Heart left ventricle (tissue), 16 donors: ENCODE data around the gene LRRC53. TPM values are rescaled to one million over a fixed set of nuclear protein-coding genes. Genes with fewer than 3 reads are reported as not detected.
A peak's percentile ranks its signal among the peaks of the same experiment; 100 is the strongest.

Experiments
- ATAC-seq, 4 donors: fragments of 200-7000 bp; cut with Tn5 transposase; one replicate each; pipeline ENCODE4 v1.9.1; 2020 to 2022; ENCODE audit warnings: moderate library complexity in 4 of 4, mild to moderate bottlenecking in 3 of 4, moderate number of reproducible peaks in 1 of 4
- DNase-seq, 5 donors: peaks; one replicate each; pipeline ENCODE4 v3.0.0-alpha.2; 2020
- H3K27ac ChIP-seq, 12 donors: fragments of 200-600 bp; sonication (generic) in 4 of 12; one replicate each; pipeline versions ENCODE4 v1.5.0 to v1.8.0; 2016 to 2022; ENCODE audit warnings: mild to moderate bottlenecking in 2 of 12
- H3K27me3 ChIP-seq, 9 donors: fragments of 200-600 bp; sonication (generic) in 2 of 9; one replicate each; pipeline versions ENCODE4 v1.5.1 to v1.8.0; 2016 to 2022; ENCODE audit warnings: mild to moderate bottlenecking in 3 of 9
- H3K36me3 ChIP-seq, 9 donors: fragments of 200-600 bp; sonication (generic) in 2 of 9; one replicate each; pipeline versions ENCODE4 v1.5.0 to v1.8.0; 2018 to 2022; ENCODE audit warnings: mild to moderate bottlenecking in 2 of 9
- H3K4me1 ChIP-seq, 12 donors: fragments of 200-600 bp; sonication (generic) in 4 of 12; one replicate each; pipeline versions ENCODE4 v1.5.0 to v1.8.0; 2016 to 2022; ENCODE audit warnings: mild to moderate bottlenecking in 3 of 12
- H3K4me3 ChIP-seq, 12 donors: fragments of 200-600 bp; sonication (generic) in 4 of 12; one replicate each; pipeline versions ENCODE4 v1.5.0 to v1.8.0; 2017 to 2022; ENCODE audit warnings: mild to moderate bottlenecking in 9 of 12, moderate library complexity in 4 of 12
- H3K9me3 ChIP-seq, 12 donors: fragments of 200-600 bp; sonication (generic) in 4 of 12; one replicate each; pipeline versions ENCODE4 v1.5.0 to v1.8.0; 2016 to 2022; ENCODE audit warnings: mild to moderate bottlenecking in 1 of 12
- POLR2A ChIP-seq, 2 donors: fragments of 450-650 bp; IDR thresholded peaks; one replicate each; pipeline ENCODE4 v1.6.1; 2017; ENCODE audit warnings: antibody characterized with exemption in 2 of 2, mild to moderate bottlenecking in 2 of 2, moderate library complexity in 2 of 2
- WGBS, 4 donors: extraction: QIAGEN DNeasy Blood & Tissue Kit in 2 of 4; methylation state at CpG; one replicate each; pipeline versions ENCODE4 v1.1.5 to v1.1.7; 2013 to 2018; 5-methylcytosine and 5-hydroxymethylcytosine counted together
- intact Hi-C, 10 donors: fragments of 100-400 bp; cut with DNase I; formaldehyde crosslinking; loops; one replicate each; pipeline versions ENCODE4 v1.11.1 to v1.14.2; 2022
- polyA plus RNA-seq, 2 donors: library from polyadenylated mRNA; stranded (reverse); fragments of 200-250 nt; gene quantifications; one replicate each; pipeline ENCODE4 v1.2.3, GENCODE V29; 2013
- total RNA-seq, 9 donors: library from RNA; depleted of rRNA in 2 of 9; stranded (reverse); fragments of >200 nt in 2 of 9; fragmentation: NEBNext Ultra II Directional in 3 of 9; extraction: Animal tissue kit (Norgen Biotek cat#: 25700) in 3 of 9; gene quantifications; one replicate each; pipeline versions ENCODE4 v1.1.0 to v1.2.4, GENCODE V29; 2016 to 2023
- TF ChIP-seq, protein P1 (sequence below), 12 donors: fragments of 200-600 bp; sonication (generic) in 4 of 12; IDR thresholded peaks; one replicate each; pipeline versions ENCODE4 v1.5.0 to v1.8.0; 2018 to 2022; ENCODE audit warnings: antibody characterized with exemption in 12 of 12, mild to moderate bottlenecking in 5 of 12
- donor health status: ischemic (EF 13 %, LVEDD 7.1; RV severe dilation, severe dysfunction).
- donor health status: healthy with polysubstance abuse.
- donor health status: DM: no; HTN: yes; CAD: no.
- donor health status: DM: no; HTN: no; CAD: no.
- donor health status: ischemic (EF 25% LVEDD 6.9; RV normal size, moderate dysfunction).
- donor health status: ischemic (EF 25% LVEDD 5.7; RV mildly dilated, moderate dysfunction).
- donor health status: healthy.
- donor health status: DM: yes; HTN: yes; CAD: no.
- donor health status: ischemic (EF 35%, LVEDD 5.7; RV mildly dilated, moderate dysfunction).
- donor health status: nonischemic (EF 11% LVEDD 7.7; RV severe dilation, severe dysfunction).
- donor health status: DM: yes; HTN: yes; CAD: no.
- donor health status: PGD.
- donor health status: ischemic (EF 29% LVEDD 5.4; RV normal size, mild dysfunction).
- donor health status: nonischemic (EF 23%, LVEDD 6.1; RV moderate dilation, normal function).

The LRRC53 gene
- total and polyA plus RNA-seq, 11 donors, result 0.04 to 0.09 (median 0.06) TPM; not detected in 8

DNA sequence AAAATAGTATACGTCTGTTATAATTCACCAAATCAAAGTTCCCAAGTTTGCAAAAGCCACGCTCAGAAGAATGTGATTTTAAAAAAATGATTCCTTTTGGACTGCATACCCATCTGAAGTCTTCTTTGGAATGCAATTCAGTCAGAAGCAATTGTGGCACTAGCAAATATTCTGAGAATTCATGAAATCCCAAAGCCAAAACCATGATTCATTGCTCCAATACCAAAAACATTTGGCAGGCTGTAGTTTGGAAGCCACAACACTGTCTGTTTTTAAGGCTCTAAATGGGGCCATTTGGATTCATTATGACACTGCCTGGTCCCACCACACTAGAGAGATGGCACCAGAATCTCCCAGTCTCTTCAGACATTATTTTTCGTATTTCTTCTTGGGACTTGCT lies 21.8 kb upstream of the LRRC53 start:
- intact Hi-C loops, result no loop called here
- Histone ChIP-seq H3K36me3 (no peaks in the 10 kb centered on the region), H3K27me3 (no peaks in the 10 kb centered on the region), H3K27ac (no peak overlapping the region), H3K4me1 (no peaks in the 10 kb centered on the region), H3K9me3 (peaks cover 0 to 4% (median 0%) of the 10 kb centered on the region in 12 donors), H3K4me3 (no peak overlapping the region)
- TF ChIP-seq, protein P1, sequence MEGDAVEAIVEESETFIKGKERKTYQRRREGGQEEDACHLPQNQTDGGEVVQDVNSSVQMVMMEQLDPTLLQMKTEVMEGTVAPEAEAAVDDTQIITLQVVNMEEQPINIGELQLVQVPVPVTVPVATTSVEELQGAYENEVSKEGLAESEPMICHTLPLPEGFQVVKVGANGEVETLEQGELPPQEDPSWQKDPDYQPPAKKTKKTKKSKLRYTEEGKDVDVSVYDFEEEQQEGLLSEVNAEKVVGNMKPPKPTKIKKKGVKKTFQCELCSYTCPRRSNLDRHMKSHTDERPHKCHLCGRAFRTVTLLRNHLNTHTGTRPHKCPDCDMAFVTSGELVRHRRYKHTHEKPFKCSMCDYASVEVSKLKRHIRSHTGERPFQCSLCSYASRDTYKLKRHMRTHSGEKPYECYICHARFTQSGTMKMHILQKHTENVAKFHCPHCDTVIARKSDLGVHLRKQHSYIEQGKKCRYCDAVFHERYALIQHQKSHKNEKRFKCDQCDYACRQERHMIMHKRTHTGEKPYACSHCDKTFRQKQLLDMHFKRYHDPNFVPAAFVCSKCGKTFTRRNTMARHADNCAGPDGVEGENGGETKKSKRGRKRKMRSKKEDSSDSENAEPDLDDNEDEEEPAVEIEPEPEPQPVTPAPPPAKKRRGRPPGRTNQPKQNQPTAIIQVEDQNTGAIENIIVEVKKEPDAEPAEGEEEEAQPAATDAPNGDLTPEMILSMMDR (IDR thresholded peaks at IDR 0.05), result no peak
- TF ChIP-seq POLR2A (IDR thresholded peaks at IDR 0.05), result no peak
- DNase-seq, result no peak
- WGBS, 4 donors, result 74 to 90% (median 86%) methylated on average over 3 of the region's 3 CpGs
- no peak for ATAC-seq

DNA sequence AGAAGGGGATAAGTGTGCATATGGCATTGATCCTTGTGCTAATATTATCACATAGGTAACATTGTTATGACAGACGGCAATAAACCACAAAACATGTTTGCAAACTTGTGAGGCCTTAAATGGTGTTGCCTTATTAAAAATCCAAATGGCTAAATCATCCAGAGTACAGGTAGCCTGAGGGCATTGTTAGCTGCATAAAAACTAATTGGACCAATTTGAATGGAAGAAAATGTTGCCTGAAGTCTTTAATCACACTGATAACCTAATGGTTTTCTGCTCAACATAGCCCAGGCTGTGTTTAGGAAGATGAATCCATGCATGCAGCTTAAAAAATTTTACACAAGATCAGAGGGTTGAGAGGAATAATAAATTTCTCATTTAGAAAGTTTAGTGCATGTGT lies 19.4 kb upstream of the LRRC53 start:
- Histone ChIP-seq H3K4me3 (no peak overlapping the region), H3K4me1 (no peaks in the 10 kb centered on the region), H3K27ac (no peak overlapping the region), H3K9me3 (peaks cover 0 to 4% (median 0%) of the 10 kb centered on the region in 12 donors), H3K27me3 (no peaks in the 10 kb centered on the region), H3K36me3 (peaks cover 0 to 3% (median 0%) of the 10 kb centered on the region in 9 donors)
- DNase-seq (no peak), ATAC-seq (no peak)
- WGBS, 4 donors, result 81 to 89% (median 86%) methylated on average over 1 of the region's 1 CpG
- no peak for TF ChIP-seq POLR2A (IDR thresholded peaks at IDR 0.05)
- TF ChIP-seq, protein P1 (IDR thresholded peaks at IDR 0.05), result no peak
- intact Hi-C loops, result no loop called here

DNA sequence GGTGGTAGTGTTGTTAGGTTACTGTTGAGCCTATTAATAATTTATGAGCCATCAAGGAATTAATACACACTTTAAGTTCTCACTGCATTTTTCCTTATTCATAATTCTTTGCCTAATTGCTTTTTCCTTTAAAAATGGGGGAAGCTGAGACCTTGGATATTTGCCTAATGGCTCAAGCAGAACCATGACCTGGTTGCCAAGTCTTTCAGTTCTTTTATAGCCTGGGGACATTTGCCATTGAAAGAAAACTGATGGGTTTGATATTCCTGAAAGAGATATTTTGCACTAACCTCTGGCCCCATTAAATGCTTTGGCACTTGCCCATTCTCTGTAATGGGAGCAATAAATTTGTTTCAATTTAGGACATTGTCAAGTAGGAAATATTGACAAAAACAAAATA lies 18.5 kb upstream of the LRRC53 start:
- Histone ChIP-seq H3K36me3 (peaks cover 0 to 3% (median 0%) of the 10 kb centered on the region in 9 donors), H3K9me3 (peaks cover 0 to 4% (median 0%) of the 10 kb centered on the region in 12 donors), H3K27me3 (no peaks in the 10 kb centered on the region), H3K4me3 (no peak overlapping the region), H3K27ac (no peak overlapping the region), H3K4me1 (no peaks in the 10 kb centered on the region)
- TF ChIP-seq POLR2A (IDR thresholded peaks at IDR 0.05), result no peak
- TF ChIP-seq, protein P1 (IDR thresholded peaks at IDR 0.05), result no peak
- intact Hi-C loops, result no loop called here
- ATAC-seq, result no peak
- DNase-seq, result no peak

DNA sequence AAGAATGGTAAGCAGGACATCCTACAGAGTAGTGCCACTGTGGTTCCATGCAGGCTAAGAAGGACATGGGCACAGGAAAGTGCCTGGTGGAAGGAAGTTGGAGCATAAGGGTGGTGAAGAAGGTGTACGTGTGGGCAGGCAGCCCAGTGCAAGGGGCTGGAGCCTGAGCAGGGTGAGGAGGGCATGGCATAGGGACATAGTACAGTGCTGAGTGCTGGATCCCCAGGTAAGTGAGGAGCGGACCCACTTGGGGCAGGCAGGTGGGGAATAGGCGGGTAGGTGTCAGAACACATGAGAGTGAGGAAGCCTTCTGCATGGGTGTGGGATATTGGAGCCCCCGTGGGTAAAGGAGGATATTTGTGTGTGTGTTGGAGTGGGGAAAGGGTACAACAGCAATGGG lies 15.7 kb upstream of the LRRC53 start:
- peaks cover 0 to 3% (median 0%) of the 10 kb centered on the region in 9 donors for H3K36me3 ChIP-seq
- TF ChIP-seq, protein P1 (IDR thresholded peaks at IDR 0.05), result no peak
- no peak for TF ChIP-seq POLR2A (IDR thresholded peaks at IDR 0.05)
- no peaks in the 10 kb centered on the region for H3K27me3 ChIP-seq
- 87 to 91% (median 87%) methylated on average over 4 of the region's 4 CpGs for WGBS, 4 donors
- intact Hi-C loops, result no loop called here
- H3K4me1 ChIP-seq, result no peaks in the 10 kb centered on the region
- H3K9me3 ChIP-seq, result no peaks in the 10 kb centered on the region
- ATAC-seq (peak in 1 of 4 donors; percentile 32), DNase-seq (no peak)
- no peak overlapping the region for H3K4me3 ChIP-seq
- H3K27ac ChIP-seq, result no peak overlapping the region
